Osteoblast (primary cell): ENCODE measurements around the gene SDHAF3. TPM values are rescaled to one million over a fixed set of nuclear protein-coding genes. Genes with fewer than 3 reads are reported as not detected.

ENCODE experiments used
- DNase-seq: peaks from one replicate; pipeline ENCODE4 v3.0.0; 2011; ENCODE audit warnings: low spot score, mixed read lengths; ENCODE audit not compliant: insufficient read length; ENCODE audit errors: missing footprints
- H2AFZ ChIP-seq: 2 replicates; pipeline ENCODE4 v1.6.0; 2011; ENCODE audit warnings: mild to moderate bottlenecking, low read length
- H3K27ac ChIP-seq: 2 replicates; pipeline ENCODE4 v1.5.1; 2011; ENCODE audit warnings: mild to moderate bottlenecking, low read depth, low read length, moderate library complexity
- H3K27me3 ChIP-seq: 2 replicates; pipeline ENCODE4 v1.6.0; 2012; ENCODE audit warnings: mild to moderate bottlenecking, control low read depth, inconsistent platforms, low read length, moderate library complexity; ENCODE audit not compliant: insufficient read depth
- H3K36me3 ChIP-seq: 2 replicates; pipeline ENCODE4 v1.5.1; 2011; ENCODE audit warnings: mild to moderate bottlenecking, low read length, control low read depth, moderate library complexity; ENCODE audit not compliant: insufficient read depth
- H3K4me1 ChIP-seq: 2 replicates; pipeline ENCODE4 v1.5.1; 2011; ENCODE audit warnings: mild to moderate bottlenecking, low read length, control low read depth, moderate library complexity; ENCODE audit not compliant: insufficient read depth
- H3K4me2 ChIP-seq: 2 replicates; pipeline ENCODE4 v1.6.0; 2011; ENCODE audit warnings: mild to moderate bottlenecking, low read length; ENCODE audit not compliant: insufficient read depth
- H3K4me3 ChIP-seq: fragments of 200-600 bp; sonication (generic); 3 replicates; pipeline ENCODE4 v1.5.1; 2012; ENCODE audit warnings: mild to moderate bottlenecking, low read length, inconsistent platforms; ENCODE audit not compliant: insufficient read depth
- H3K79me2 ChIP-seq: 2 replicates; pipeline ENCODE4 v1.6.0; 2012; ENCODE audit warnings: mild to moderate bottlenecking, low read length, control low read depth, inconsistent platforms; ENCODE audit not compliant: insufficient read depth
- H3K9me3 ChIP-seq: 2 replicates; pipeline ENCODE4 v1.5.1; 2011; ENCODE audit warnings: low read depth, low read length, control low read depth
- H4K20me1 ChIP-seq: 2 replicates; pipeline ENCODE4 v1.6.0; 2012; ENCODE audit warnings: mild to moderate bottlenecking, low read length, control low read depth; ENCODE audit not compliant: insufficient read depth
- CTCF ChIP-seq: IDR thresholded peaks from 2 replicates; pipeline ENCODE4 v1.5.1; 2011; ENCODE audit warnings: mild to moderate bottlenecking, low read depth, low read length, moderate library complexity; ENCODE audit errors: extremely low read depth
- total RNA-seq: library from RNA; depleted of rRNA; stranded (reverse); fragments of >200 nt; gene quantifications from 2 replicates; pipeline ENCODE4 v1.2.3, GENCODE V29; 2012

SDHAF3 gene
- total RNA-seq, 1 donor, result 6.5 TPM

GRCh38 chr7:97200018-97200417 is 82.5 kb downstream of the SDHAF3 start:
- Histone ChIP-seq H3K27ac (no peak overlapping the region), H4K20me1 (no peaks in the 10 kb centered on the region), H3K4me1 (no peaks in the 10 kb centered on the region), H3K9me3 (no peaks in the 10 kb centered on the region), H2AFZ (no peak overlapping the region), H3K27me3 (no peaks in the 10 kb centered on the region), H3K36me3 (no peaks in the 10 kb centered on the region), H3K79me2 (no peaks in the 10 kb centered on the region), H3K4me3 (no peak overlapping the region), H3K4me2 (no peak overlapping the region)
- TF ChIP-seq CTCF, result no peak
- DNase-seq, result peak; percentile 3

- Histone ChIP-seq H3K27me3 (no peaks in the 10 kb centered on the region), H3K27ac (no peak overlapping the region), H3K4me3 (no peak overlapping the region), H4K20me1 (no peaks in the 10 kb centered on the region), H3K4me1 (no peaks in the 10 kb centered on the region), H3K9me3 (no peaks in the 10 kb centered on the region), H2AFZ (no peak overlapping the region), H3K4me2 (no peak overlapping the region), H3K79me2 (no peaks in the 10 kb centered on the region), H3K36me3 (no peaks in the 10 kb centered on the region)
- TF ChIP-seq CTCF, result no peak
- no peak for DNase-seq
These were observed 86.5 kb downstream of the SDHAF3 start for GRCh38 chr7:97203957-97204356.

GRCh38 chr7:97204821-97205220 is 87.3 kb downstream of the SDHAF3 start:
- H3K9me3 ChIP-seq, result no peaks in the 10 kb centered on the region
- no peaks in the 10 kb centered on the region for H3K79me2 ChIP-seq
- no peak overlapping the region for H3K27ac ChIP-seq
- no peaks in the 10 kb centered on the region for H4K20me1 ChIP-seq
- H3K36me3 ChIP-seq, result no peaks in the 10 kb centered on the region
- no peak overlapping the region for H3K4me3 ChIP-seq
- H3K4me2 ChIP-seq, result no peak overlapping the region
- H3K4me1 ChIP-seq, result no peaks in the 10 kb centered on the region
- no peak for DNase-seq
- H3K27me3 ChIP-seq, result no peaks in the 10 kb centered on the region
- no peak overlapping the region for H2AFZ ChIP-seq
- TF ChIP-seq CTCF, result no peak

GRCh38 chr7:97215556-97215955 is 98.1 kb downstream of the SDHAF3 start:
- no peak overlapping the region for H3K27ac ChIP-seq
- no peaks in the 10 kb centered on the region for H4K20me1 ChIP-seq
- H3K4me3 ChIP-seq, result no peak overlapping the region
- no peak overlapping the region for H2AFZ ChIP-seq
- H3K36me3 ChIP-seq, result no peaks in the 10 kb centered on the region
- no peaks in the 10 kb centered on the region for H3K9me3 ChIP-seq
- H3K27me3 ChIP-seq, result no peaks in the 10 kb centered on the region
- DNase-seq, result no peak
- no peak overlapping the region for H3K4me2 ChIP-seq
- TF ChIP-seq CTCF, result no peak
- no peaks in the 10 kb centered on the region for H3K79me2 ChIP-seq
- H3K4me1 ChIP-seq, result no peaks in the 10 kb centered on the region
